Measurements from ENCODE around the gene REXO1.
A peak's percentile ranks its signal among the peaks of the same experiment; 100 is the strongest.
"Not testable (repeated sequence)": the region's sequence is repeated elsewhere in the genome, so short reads cannot be mapped to it uniquely, and the experiment has no call there.

REXO1 gene

GRCh38 chr19:1848399-1849131, at the start of gene REXO1:
Gene REXO1, minus strand, starts transcription at chr19:1848483. Its CDS starts 125 bp downstream, at chr19:1848358.
- DNase-seq, result peak; percentile 98

DNA sequence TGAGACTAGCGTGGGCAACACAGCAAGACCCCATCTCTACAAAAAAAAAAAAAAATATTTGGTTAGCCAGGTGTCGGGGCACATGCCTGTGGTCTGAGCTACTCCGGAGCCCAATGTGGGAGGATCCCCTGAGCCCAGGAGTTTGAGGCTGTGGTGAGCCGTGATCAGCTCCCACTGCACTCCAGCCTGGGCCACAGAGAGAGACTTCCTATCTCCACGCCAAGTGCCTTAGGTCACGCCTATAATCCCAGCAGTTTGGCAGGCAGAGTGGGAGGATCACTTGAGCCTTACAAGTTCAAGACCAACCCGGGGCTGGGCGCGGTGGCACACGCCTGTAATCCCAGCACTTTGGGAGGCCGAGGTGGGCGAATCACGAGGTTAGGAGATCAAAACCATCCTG, 48.2 kb upstream of the REXO1 start:
- DNase-seq, result no peak

DNA sequence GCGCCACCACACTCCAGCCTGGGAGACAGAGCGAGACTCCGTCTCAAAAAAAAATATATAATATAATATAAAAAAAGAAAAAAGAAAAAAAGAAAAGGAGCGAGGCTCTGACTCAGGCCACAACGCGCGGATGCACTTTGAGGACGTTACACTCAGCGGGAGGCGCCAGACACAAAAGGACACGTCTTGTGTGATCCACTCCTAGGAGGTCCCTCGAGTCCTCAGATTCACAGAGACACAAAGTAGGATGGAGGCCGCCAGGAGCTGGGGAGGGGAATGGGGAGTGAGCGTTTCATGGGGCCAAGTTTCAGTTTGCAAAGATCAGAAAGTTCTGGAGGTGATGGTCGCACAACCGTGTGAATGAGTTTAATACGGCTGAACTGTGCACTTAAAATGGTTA, 45.5 kb upstream of the REXO1 start:
- DNase-seq, result no peak

GRCh38 chr19:1889907-1890306, 41.6 kb upstream of the REXO1 start:
- DNase-seq, result no peak

GRCh38 chr19:1888385-1888784, 40.1 kb upstream of the REXO1 start:
- DNase-seq, result no peak

GRCh38 chr19:1886360-1886759, 38.1 kb upstream of the REXO1 start:
- not testable (repeated sequence) for DNase-seq

DNA sequence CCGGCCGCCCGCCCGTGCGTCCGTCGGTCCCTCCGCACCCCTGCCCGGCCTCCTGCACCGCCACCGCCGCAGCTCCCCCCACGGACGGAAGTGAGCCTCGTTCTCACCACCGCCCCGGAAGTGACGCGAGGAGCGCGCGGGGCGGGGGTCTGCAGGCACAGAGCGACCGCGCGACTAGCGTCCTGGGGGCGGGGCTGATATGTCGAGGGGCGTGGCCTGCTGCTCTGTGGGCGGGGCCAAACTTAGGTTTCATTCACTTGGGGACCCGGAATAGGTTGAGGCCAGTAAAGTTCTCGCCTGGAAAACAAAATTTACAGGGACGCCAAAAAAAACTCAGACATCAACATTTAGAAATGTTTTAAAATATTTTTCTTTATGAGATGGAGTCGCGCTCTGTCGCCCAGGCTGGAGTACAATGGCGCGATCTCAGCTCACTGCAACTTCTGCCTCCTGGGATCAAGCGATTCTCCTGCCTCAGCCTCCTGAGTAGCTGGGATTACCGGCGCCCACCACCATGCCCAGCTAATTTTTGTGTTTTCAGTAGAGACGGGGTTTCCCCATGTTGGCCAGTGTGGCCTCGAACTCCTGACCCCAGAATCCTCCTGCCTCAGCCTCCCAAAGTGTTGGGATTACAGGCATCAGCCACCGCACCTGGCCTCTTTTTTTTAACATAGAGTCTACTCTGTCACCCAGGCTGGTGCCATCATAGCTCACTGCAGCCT, 37.3 kb upstream of the REXO1 start, which contains the start of gene ABHD17A:
Gene ABHD17A, minus strand, starts transcription at position 99 of the 722 bp plus-strand sequence. CDS start 3,930 bp downstream, outside the sequence.
- peak; percentile 95 for DNase-seq

DNA sequence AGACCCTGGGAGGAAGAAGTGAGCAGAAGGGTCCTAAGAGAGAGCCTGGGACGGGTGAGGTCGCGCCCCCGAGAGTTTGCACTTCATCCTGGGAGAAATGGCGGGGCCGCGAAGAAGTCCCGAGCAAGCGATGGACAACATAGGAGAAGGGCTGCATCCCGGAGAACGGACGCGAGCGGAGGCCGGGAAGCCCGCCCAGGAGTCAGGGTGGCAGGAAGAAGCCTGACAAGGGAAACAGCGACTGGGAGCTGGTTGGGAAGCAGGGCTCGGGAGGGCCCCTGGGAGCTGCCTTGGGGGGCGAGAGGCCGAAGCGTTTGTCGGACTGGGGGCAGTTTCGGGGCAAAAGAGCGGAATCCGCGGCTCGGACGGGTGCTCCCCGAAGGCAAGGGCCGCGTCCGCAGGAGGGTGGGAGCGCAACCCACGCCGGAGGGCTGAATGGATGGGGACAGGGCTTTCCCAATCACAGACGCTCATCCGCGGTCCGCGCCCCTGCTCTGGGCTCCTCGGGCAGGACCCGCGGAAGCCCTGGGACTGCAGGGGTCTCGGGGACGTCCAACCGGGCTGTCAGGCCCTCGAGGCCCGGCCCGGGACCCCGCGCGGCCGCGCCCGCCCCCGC, 36.5 kb upstream of the REXO1 start:
- no peak for DNase-seq

DNA sequence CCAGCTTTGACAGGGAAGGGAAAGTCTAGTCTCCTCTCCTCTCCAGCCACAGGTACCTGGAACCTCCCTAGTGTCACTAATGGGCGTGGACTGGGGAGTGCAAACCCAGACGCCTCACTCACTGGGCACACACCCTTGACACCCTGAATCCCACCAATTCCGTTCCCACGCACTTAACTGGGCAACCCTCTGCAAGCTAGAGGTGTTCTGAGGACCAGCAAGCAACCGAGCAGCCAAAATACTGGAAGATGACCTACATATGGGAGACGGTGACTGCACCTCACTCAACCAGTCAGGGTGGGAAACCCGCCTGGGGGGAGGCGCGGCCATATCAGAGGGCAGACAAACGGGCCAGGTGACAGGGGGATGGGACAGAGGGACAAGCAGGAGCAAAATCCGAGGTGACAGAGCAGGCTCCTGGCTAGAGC, 36.0 kb upstream of the REXO1 start:
- DNase-seq, result peak; percentile 77

DNA sequence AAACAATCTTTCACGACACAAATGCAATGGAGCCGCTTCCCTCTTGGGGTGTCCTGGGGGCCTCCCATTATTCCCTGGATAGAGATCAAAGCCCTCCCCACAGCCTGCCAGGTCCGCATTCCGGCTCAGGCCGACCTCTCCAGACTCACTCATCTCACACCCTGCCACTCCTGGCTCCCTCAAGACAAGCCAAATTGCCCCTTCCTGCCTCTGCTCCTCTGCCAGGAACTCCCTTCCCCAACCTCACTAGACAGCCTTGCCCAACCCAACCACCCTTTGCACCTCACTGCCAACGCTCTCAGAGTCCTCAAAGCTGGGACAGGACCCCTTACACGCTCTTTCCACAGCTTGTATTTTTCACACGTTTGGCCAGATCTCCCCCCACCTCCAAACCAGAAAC, 35.5 kb upstream of the REXO1 start:
- peak; percentile 47 for DNase-seq

GRCh38 chr19:1882786-1883692, 34.8 kb upstream of the REXO1 start:
- no peak for DNase-seq

DNA sequence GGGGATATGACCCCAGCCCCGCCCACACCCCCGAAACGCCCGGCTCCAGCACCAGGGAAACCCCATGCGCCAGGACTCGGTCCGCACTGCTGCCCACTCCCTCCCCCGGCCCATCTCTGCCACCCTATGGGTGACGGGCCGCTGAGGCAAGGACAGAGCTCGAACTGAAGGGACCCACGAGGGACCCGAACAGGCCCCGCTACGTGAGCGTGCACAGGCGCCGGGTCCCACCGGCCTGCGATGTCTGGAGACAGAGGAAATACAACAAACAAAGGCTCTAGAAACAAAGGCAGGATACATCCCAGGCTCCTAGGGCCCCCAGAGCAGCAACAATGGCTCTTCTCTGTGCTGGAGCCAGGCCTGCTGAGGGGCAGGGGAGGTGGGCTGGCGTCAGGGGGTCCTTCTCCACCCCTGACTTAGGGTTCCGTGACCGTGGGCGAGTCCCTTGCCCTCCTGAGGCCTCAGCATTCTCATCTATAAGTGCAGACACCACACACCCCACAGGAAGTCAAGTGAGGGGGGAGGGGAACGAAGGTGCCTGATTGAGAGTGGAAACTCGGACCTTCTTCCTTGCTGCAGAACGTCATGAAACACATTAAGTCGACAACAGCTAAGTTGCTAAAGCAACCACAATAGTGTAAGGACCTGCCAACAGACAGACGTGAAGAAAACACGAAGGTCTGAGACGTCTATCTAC, 34.0 kb upstream of the REXO1 start:
- peak; percentile 91 for DNase-seq

DNA sequence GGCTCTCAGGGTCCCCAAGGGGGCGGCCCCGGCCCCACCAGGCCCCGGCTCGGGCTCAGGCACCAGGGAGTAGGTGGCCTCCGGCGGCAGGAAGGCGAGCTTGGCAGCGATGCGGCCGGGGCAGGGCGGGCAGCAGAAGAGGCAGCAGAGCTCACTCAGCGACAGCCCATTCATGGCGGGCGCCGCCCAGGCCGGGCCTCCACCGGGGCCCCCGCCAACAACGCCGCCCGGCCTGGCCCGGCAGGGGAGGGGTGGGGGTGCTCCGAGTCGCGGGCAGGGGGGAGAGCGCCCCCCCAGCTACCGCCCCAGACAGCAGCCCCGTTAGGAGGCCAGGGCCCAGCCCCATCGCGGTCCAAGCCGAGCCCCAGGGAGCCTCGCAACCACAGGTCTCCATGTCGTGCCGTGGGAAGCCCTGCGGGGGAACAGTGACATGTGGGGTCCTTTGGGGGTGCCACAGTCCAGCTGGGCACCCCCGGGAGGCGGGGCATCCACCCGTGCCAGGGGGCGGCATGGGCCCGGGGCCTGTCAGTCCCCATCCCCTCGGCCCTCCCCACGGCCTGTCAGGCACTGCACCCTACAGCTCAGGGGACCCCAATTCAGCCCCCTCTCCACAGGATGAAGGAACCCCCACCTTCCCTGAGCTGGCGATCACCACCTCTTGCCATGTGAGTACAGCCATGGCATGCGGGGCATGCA, 33.3 kb upstream of the REXO1 start:
- DNase-seq, result not testable (repeated sequence)

DNA sequence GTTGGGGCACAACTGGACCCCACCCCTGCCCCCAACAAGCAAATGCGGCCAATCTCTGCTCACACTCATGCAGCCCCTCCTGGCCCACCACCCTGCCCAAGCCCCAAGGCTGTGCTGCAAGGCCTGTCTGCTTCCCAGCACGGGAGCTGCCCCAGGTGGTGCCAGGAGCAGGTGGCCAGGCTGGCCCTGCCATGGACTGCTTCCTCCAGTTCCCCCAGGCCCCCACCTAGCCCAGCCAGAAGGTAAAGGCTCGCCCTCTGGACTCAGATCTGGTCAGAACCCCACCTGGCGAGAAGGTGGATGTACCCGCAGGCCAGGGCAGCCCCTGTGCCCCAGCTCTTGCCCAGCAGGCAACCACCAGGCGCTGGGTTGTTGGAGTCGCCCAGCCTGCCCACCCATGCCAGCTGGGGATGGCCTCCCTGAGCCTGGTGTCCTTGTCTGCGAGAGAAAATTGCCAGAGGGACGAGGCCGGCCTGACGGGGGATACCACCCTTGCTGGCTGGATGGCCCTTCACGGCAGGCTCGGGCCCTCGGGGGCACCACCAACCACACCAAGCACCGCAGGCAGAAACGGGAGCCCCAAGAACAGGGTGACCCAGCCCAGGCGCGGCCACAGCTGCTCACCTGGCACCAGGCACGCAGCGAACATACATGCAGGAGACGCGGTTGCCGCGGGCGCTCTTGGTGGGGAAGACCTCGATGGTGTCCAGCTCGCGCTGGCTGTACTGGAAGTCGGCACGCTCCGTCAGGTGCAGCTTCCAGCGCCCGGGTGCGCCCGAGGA, 32.5 kb upstream of the REXO1 start:
- DNase-seq, result no peak

DNA sequence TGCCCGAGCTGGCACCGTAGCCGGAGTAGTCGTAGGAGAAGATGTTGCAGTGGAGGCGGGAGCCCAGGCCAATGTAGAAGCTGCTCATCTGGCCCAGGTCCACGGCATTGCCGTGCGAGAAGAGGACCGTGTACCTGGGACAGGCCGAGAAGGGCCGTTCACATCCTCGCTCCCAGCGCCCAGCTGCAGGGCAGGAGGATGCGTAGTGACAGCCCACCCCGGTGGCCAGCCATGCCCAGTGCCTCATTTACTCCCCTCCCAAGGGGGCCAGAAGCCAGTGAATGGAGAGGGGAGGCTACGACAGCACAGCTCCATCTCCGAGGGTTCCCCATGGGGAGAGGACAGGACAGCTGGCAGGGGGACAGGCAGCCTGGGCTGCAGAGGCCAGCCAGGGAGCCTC, 31.7 kb upstream of the REXO1 start:
- DNase-seq, result not testable (repeated sequence)

DNA sequence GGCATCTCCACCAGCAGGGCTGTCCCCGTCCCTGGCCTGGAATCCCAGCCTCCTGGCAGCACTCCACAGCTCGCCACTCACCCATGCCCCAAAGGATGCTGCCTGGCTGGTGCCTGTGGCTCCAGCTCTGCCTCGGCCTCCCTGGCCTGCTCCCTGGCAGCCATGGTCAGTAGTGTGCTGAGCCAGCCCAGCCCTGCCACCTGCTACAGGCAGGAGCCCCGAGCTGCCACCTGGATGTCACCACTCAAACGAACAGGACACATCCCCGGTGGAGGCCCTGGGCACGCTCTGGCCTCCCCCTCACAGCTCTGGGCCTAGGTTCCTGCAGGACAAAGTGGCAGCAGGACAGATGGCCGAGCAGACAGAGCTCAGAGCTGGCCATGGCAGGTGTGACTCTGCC, 30.3 kb upstream of the REXO1 start:
- DNase-seq, result not testable (repeated sequence)

GRCh38 chr19:1877280-1877660, 29.0 kb upstream of the REXO1 start:
- DNase-seq, result not testable (repeated sequence)

GRCh38 chr19:1876496-1877279, 28.4 kb upstream of the REXO1 start:
- DNase-seq, result not testable (repeated sequence)

GRCh38 chr19:1875646-1876495, 27.6 kb upstream of the REXO1 start:
- DNase-seq, result peak; percentile 86
